Kidney epithelial cell (primary cell): ENCODE measurements around the gene CDC25C. TPM values are rescaled to one million over a fixed set of nuclear protein-coding genes. Genes with fewer than 3 reads are reported as not detected.
"Not testable (repeated sequence)": the region's sequence is repeated elsewhere in the genome, so short reads cannot be mapped to it uniquely, and the experiment has no call there.

Source experiments
- DNase-seq: peaks from one replicate; pipeline ENCODE4 v3.0.0-alpha.2; 2010; ENCODE audit warnings: low read depth
- H3K27me3 ChIP-seq: 2 replicates; pipeline ENCODE4 v1.6.0; 2011; ENCODE audit warnings: low read length; ENCODE audit not compliant: control insufficient read depth, insufficient read depth
- H3K36me3 ChIP-seq: 2 replicates; pipeline ENCODE4 v1.5.1; 2011; ENCODE audit warnings: low read length; ENCODE audit not compliant: control insufficient read depth, insufficient read depth
- H3K4me3 ChIP-seq: 2 replicates; pipeline ENCODE4 v1.5.1; 2011; ENCODE audit warnings: low read depth, mild to moderate bottlenecking, control low read depth, low read length
- total RNA-seq: library from RNA; depleted of rRNA; stranded (reverse); fragments of >200 nt; gene quantifications from 2 replicates; pipeline ENCODE4 v1.2.3, GENCODE V29; 2015
- TF ChIP-seq, protein P1 (sequence below): IDR thresholded peaks from 2 replicates; pipeline ENCODE4 v1.5.1; 2011; ENCODE audit warnings: mild to moderate bottlenecking, moderate library complexity, low read length, control low read depth, inconsistent platforms; ENCODE audit not compliant: insufficient read depth, poor library complexity, severe bottlenecking

Gene CDC25C
- total RNA-seq, 1 donor from 2014 or later: 2.0 TPM

DNA sequence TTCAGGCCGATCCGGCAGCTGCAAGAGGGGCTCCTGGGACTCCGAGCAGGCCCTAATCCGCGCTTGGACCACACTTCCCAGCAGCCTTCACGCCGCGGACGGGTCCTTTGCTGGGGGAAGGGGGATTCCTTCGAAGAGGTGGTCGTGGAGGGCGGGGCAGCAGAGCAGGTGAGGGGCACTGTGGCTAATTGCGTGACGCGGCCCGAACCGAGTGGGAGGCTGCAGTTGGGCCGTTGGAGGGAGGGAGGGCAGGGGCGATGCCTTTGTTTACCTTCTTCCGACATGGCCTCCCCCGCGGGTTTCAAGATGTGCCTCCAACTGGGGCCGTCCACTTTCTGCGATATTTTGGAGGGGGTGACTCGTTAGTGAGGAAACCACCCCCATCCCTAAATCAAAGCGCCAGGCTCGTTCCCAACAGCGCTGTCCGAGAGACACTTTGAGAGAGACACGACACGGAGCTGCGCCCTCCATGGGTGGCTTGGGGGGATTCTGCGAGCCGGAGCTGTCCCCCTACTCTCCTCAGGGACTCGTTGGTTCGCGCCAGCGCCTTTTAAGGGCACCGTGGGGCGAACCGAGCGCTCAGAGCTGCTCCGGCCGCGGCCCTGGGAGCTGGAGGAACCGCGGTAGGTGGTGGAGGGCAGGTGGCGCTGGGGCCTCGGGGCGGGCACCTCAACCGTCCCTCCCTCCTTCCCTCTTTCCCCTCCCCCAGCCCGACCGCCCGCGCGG, 6.2 kb upstream of the CDC25C start, which contains the start of gene FAM53C:
Gene FAM53C (plus strand): TSS at position 582 of the 726 bp plus-strand sequence. CDS start 3,070 bp downstream, outside the sequence.
- DNase-seq: no peak
- peaks cover 3% of the 10 kb centered on the region for H3K36me3 ChIP-seq
- TF ChIP-seq, protein P1, sequence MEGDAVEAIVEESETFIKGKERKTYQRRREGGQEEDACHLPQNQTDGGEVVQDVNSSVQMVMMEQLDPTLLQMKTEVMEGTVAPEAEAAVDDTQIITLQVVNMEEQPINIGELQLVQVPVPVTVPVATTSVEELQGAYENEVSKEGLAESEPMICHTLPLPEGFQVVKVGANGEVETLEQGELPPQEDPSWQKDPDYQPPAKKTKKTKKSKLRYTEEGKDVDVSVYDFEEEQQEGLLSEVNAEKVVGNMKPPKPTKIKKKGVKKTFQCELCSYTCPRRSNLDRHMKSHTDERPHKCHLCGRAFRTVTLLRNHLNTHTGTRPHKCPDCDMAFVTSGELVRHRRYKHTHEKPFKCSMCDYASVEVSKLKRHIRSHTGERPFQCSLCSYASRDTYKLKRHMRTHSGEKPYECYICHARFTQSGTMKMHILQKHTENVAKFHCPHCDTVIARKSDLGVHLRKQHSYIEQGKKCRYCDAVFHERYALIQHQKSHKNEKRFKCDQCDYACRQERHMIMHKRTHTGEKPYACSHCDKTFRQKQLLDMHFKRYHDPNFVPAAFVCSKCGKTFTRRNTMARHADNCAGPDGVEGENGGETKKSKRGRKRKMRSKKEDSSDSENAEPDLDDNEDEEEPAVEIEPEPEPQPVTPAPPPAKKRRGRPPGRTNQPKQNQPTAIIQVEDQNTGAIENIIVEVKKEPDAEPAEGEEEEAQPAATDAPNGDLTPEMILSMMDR: no peak
- H3K27me3 ChIP-seq: no peaks in the 10 kb centered on the region
- peak within 1 kb of the TSS; percentile 79 for H3K4me3 ChIP-seq

DNA sequence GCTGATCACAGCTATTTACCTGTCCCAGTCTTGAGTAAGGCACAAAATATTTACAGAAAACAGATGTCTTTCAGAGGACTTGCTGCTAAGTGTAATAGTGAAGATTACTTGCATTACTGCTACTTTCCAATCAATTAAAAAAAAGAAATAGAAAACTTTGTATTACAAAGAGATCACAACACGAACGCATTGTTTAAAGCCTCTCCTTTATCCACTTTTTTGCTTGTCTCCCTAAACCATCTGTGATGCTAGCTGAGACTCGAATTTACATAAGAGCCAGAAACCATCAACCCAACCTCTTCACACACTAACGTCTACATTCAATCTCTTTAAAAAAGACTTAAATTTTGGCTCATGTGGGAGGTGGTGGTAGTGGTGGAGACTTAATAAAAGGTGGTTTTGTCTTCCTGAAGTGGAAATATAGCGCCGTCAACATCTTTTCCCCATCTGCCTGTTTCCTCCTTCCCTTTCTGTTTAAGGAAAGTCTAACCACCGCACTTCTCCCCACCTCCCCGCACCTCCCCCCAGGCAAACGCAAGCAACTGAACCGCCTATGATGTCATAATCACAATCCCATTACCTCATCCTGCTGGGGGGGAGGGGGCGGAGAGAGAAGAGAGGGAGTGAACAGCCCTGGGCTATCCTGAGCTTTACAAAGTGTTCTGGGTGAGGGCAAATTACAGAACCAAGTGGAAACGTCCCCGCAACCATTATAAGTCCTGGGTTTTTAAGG, 5.5 kb upstream of the CDC25C start:
- Histone ChIP-seq H3K27me3 (no peaks in the 10 kb centered on the region), H3K4me3 (peak overlapping the region; percentile 79), H3K36me3 (peaks cover 3% of the 10 kb centered on the region)
- TF ChIP-seq, protein P1: no peak
- DNase-seq: no peak

DNA sequence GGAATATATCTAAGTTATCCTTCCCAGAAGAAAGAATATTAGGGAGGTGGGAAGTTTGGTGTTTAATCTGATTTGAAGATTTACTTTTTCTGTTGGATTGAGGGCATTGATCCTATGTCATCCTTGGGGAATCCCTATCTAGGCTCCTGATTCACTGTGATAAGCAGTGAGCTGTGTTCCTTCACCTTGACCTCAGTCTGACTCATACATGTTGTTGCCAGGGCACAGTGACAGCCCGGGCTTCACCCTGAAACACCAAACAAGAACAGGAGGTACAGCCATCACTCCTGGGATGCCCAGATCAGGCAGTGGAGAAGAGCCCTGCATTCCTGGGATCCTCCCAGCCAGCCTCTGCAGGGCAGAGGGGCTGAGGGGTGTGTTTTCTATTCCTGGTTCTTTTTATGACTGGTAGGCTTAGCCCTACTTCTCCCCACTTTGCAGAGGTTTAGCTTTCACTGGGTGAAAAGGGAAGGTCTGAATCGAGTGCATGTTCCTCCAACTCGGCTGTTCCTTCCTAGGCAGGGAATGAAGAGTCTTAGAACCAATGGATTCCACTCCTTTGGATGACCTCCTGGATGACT, 3.4 kb upstream of the CDC25C start:
- Histone ChIP-seq H3K36me3 (no peaks in the 10 kb centered on the region), H3K27me3 (no peaks in the 10 kb centered on the region), H3K4me3 (no peak overlapping the region)
- TF ChIP-seq, protein P1: no peak
- DNase-seq: no peak

DNA sequence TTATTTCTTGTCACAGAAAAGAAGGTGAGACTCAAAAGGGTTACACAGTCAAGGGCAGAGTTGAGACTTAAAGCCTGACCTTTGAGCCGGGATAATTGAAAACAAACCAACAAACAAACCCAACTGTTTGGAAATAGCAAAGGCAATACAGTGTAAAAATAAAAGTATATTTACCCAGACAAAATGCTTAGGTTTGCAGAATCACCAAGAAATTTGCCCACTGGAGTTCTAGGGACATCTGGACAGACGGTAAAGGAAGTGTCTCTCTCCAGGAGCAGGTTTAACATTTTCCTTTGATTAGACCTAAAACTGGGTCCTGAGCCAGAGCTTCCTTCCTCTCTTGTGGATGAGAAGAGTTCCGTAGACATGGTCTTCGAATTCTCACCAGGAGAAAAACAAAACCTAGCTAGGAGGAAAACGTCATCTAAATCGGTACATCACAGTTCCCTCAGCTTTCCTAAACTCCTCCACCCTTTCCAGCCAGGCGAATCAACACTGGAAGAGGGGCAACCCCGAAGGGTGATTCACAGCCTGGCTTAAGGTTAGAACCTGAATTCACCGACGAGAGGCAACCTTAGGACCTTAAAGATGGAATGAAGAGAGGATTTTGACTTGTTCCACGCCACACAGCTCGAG, 673 bp downstream of the CDC25C start:
- Histone ChIP-seq H3K4me3 (peak overlapping the region; percentile 48), H3K36me3 (no peaks in the 10 kb centered on the region), H3K27me3 (no peaks in the 10 kb centered on the region)
- TF ChIP-seq, protein P1: no peak
- no peak for DNase-seq

DNA sequence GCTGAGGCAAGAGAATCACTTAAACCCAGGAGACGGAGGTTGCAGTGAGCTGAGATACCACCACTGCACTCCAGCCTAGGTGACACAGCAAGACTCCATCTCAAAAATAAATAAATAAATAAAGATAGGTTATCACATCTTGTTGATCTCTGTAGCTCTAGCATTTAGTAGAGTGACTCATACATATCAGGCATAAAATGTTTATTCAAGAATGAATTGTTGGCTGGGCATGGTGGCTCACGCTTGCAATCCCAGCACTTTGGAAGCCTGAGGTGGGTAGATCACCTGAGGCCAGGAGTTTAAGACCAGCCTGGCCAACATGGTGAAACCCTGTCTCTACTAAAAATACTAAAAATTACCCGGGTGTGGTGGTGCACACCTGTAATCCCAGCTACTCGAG, 13.4 kb downstream of the CDC25C start:
- H3K27me3 ChIP-seq, H3K4me3 ChIP-seq, H3K36me3 ChIP-seq, DNase-seq: not testable (repeated sequence)

DNA sequence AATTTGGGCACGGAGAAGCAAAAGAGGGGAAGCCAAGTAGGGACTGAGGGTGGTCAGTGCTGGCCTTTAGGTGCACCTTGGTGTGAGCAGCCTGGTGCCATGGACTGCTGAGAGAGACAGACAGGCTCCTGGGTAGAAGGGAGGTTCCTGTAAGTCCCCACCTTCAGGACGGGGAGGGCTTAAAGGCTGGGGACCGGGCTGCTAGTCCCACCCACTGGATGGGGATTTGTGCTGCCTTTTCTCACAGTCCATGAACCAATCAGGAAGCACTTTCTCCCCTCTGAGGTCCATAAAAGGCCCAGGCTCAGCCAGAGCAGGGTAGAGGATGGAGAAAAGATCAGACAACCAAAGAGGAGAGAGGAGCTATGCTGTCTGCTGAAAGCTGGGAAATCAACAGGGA, 15.2 kb downstream of the CDC25C start:
- DNase-seq: no peak
- Histone ChIP-seq H3K4me3 (no peak overlapping the region), H3K27me3 (no peaks in the 10 kb centered on the region), H3K36me3 (no peaks in the 10 kb centered on the region)
- TF ChIP-seq, protein P1: no peak
